Measurements from ENCODE around the gene TEX261. TPM values are rescaled to one million over a fixed set of nuclear protein-coding genes. Genes with fewer than 3 reads are reported as not detected.

Gene TEX261
- total RNA-seq, 4 donors from 2014 or later = 36.1 to 38.7 (median 37.0) TPM

DNA sequence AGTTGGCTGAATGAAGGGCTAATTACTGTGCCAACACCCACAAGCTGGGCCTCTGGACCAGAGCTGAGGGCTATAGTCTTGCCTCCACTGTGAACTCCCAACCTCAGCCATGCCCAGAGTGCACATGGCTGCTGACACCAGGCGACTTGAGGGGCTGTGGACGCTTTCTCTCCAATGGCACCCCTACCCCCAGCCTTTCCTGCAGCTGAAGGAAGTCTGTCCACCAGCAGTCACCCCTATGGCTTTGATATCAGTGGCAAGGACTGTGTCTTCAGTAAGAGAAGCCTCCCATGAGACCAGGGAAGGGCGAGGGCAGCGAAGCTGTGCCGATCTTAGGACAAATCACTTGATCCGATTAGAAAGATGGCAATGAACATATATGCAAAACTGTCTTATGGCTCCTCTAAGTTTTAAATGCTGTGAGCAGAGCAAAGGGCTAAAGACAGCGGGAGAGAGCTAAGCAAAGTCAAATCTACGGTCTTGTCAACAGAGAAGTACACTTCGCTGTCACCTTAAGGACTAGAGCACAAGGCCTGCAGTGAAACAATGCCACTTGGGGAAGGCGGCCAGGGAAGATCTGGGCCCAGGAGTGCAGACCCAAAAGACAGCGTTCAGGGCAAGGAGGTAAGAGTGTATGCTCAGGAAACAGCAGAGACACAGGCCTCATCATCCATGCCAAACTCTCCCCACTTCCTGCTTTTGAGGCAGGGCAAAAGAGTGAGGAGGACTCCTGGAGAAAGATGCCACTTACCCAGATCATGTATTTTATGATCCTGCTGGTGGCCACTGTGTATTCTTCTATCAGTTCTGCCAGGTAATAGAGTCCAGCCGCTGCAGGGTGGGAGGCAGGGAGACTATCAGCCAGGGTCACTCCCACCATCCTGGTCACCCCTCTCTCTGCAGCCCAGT, 1.5 kb downstream of the TEX261 start:
- WGBS, 2 donors = 86 to 87% methylated on average over 12 of the region's 12 CpGs
- H3K27me3 ChIP-seq = no peaks in the 10 kb centered on the region
- no peaks in the 10 kb centered on the region for H3K9me3 ChIP-seq
- peak overlapping the region; percentile 77 to 97 (median 89) for H3K4me3 ChIP-seq
- TF ChIP-seq, protein P1, sequence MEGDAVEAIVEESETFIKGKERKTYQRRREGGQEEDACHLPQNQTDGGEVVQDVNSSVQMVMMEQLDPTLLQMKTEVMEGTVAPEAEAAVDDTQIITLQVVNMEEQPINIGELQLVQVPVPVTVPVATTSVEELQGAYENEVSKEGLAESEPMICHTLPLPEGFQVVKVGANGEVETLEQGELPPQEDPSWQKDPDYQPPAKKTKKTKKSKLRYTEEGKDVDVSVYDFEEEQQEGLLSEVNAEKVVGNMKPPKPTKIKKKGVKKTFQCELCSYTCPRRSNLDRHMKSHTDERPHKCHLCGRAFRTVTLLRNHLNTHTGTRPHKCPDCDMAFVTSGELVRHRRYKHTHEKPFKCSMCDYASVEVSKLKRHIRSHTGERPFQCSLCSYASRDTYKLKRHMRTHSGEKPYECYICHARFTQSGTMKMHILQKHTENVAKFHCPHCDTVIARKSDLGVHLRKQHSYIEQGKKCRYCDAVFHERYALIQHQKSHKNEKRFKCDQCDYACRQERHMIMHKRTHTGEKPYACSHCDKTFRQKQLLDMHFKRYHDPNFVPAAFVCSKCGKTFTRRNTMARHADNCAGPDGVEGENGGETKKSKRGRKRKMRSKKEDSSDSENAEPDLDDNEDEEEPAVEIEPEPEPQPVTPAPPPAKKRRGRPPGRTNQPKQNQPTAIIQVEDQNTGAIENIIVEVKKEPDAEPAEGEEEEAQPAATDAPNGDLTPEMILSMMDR (IDR thresholded peaks at IDR 0.05) = no peak
- no peak for TF ChIP-seq POLR2A (IDR thresholded peaks at IDR 0.05)
- no peak for TF ChIP-seq EP300 (IDR thresholded peaks at IDR 0.05)
- H3K4me1 ChIP-seq = peaks cover 0 to 64% (median 16%) of the 10 kb centered on the region in 4 donors
- peak overlapping the region in 2 of 4 donors; percentile 91 for H3K27ac ChIP-seq
- peaks cover 0 to 41% (median 13%) of the 10 kb centered on the region in 3 donors for H3K36me3 ChIP-seq
- no peak for DNase-seq (ENCODE audit: low spot score in 2 of 2)

DNA sequence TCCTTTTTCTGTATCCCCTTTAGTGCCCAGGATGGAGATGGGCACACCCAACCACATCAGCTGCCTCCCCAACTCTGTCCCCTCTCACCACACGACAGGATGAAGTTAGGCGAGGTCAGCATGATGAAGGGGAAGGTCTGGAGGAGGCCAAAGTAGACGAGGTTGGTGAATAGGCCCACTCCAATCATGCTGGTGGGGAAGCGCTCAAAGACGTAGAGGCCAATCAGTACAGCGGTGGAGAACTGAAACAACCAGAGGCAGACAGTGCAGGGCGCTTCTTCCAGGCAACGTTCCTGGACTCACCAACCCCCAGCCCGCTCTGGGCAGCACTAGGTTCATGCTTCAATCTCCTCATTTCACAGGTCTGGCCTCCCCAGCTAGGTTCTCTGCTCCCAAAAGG, 2.9 kb downstream of the TEX261 start:
- TF ChIP-seq EP300 (IDR thresholded peaks at IDR 0.05) (no peak), POLR2A (IDR thresholded peaks at IDR 0.05) (no peak)
- TF ChIP-seq, protein P1 (IDR thresholded peaks at IDR 0.05) = no peak
- Histone ChIP-seq H3K4me1 (peaks cover 0 to 77% (median 16%) of the 10 kb centered on the region in 4 donors), H3K27ac (no peak overlapping the region), H3K36me3 (peaks cover 0 to 56% (median 13%) of the 10 kb centered on the region in 3 donors), H3K27me3 (no peaks in the 10 kb centered on the region), H3K4me3 (no peak overlapping the region), H3K9me3 (no peaks in the 10 kb centered on the region)
- 86 to 90% methylated on average over 9 of the region's 9 CpGs for WGBS, 2 donors
- no peak for DNase-seq (ENCODE audit: low spot score in 2 of 2)

DNA sequence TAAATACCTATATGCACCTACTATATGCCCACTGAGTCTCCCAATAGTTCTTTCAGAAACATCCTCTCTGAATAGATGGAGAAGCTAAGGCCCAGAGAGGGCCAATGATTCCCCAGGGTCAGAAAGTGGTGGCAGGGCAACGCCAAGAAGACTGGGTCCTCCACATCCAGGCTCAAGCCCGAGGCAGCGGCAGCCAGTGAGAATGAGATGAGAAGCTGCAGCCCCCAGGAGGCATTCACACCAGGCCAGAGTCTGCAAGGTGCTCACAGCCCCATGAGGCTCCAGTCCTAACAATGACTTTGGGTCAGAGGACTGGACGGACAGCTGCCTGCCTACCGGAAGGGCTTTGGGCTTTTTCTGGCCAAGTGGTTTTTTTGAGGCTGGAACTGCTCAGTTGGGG, 3.5 kb downstream of the TEX261 start:
- TF ChIP-seq EP300 (IDR thresholded peaks at IDR 0.05) (no peak), POLR2A (IDR thresholded peaks at IDR 0.05) (no peak)
- TF ChIP-seq, protein P1 (IDR thresholded peaks at IDR 0.05) = no peak
- DNase-seq (ENCODE audit: low spot score in 2 of 2) = no peak
- Histone ChIP-seq H3K27ac (no peak overlapping the region), H3K36me3 (peaks cover 0 to 62% (median 13%) of the 10 kb centered on the region in 3 donors), H3K4me1 (peaks cover 0 to 77% (median 16%) of the 10 kb centered on the region in 4 donors), H3K4me3 (no peak overlapping the region), H3K9me3 (no peaks in the 10 kb centered on the region), H3K27me3 (no peaks in the 10 kb centered on the region)
- 71 to 72% methylated on average over 5 of the region's 5 CpGs for WGBS, 2 donors

DNA sequence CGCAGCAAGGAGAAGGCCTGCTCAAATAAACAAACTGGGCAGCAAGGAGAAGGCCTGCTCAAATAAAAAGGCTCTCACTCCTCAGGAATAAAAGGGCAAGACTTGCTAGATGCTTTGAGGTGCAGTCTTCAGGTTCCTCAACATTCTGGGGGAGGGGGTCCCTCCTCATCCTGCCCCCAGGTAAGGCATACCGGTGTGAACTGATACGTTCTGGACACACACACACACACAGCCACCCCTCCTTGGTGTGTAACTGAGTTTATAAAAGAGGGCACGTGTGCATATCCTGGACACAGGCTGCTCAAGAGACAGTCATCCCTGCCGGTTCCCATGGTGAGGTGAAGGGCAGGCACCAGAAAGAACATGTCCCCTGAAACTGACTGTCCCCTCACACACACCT, 4.5 kb downstream of the TEX261 start:
- peaks cover 0 to 71% (median 13%) of the 10 kb centered on the region in 3 donors for H3K36me3 ChIP-seq
- H3K9me3 ChIP-seq = no peaks in the 10 kb centered on the region
- TF ChIP-seq POLR2A (IDR thresholded peaks at IDR 0.05) (no peak), EP300 (IDR thresholded peaks at IDR 0.05) (no peak)
- TF ChIP-seq, protein P1 (IDR thresholded peaks at IDR 0.05) = no peak
- H3K27me3 ChIP-seq = no peaks in the 10 kb centered on the region
- WGBS, 2 donors = 63 to 74% methylated on average over 3 to 5 of the region's 5 CpGs
- H3K4me1 ChIP-seq = peaks cover 0 to 72% (median 16%) of the 10 kb centered on the region in 4 donors
- no peak for DNase-seq (ENCODE audit: low spot score in 2 of 2)
- H3K27ac ChIP-seq = no peak overlapping the region
- no peak overlapping the region for H3K4me3 ChIP-seq
